Measurements from ENCODE around the gene SNX1.
"Not testable (repeated sequence)": the region's sequence is repeated elsewhere in the genome, so short reads cannot be mapped to it uniquely, and the experiment has no call there.

The SNX1 gene

GRCh38 chr15:64095795-64096667 is at the start of gene SNX1:
SNX1 (plus strand) TSS chr15:64095982; CDS start chr15:64096014, 32 bp downstream.
- peak; percentile 95 to 98 for DNase-seq

DNA sequence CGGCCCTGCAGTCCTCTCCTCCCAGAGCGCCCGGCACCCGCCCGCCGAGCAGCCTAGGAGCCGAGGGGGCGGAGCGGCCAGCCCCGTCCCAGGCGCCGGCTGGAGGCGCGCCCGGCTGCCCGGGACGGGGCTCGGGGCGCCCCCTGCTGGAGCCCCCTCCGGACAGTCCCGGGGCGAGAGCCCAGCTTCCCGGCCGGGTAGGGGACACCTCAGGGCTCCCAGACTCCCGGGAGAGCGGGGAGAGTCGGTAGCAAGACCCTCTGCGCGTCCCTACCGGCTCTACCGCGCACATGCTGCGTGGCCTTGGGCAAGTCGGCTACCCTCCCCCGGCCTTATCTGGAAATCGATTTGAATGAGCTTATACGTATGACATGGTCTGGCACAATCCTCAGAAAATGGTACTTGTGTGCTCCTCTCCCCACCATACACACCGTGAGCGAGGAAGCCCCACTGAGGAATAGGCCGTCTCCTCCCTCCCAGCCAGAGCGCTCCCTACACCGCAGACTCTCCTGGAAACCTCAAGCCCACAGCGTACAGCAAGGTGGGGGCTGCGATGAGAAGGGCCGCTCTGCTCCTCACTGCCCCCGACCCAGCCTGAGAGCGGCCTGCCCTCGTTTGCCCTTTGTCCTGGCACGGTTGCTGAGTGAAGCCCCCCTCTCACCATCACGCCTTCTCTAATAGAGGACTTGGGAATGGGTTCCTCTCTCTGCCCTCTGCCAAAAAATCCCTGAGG is 49.2 kb upstream of the SNX1 start, which contains the start of gene DAPK2:
TSS of gene DAPK2 (minus strand) at position 65 of the 733 bp plus-strand sequence. CDS start 6,224 bp downstream, outside the sequence.
- peak; percentile 60 to 68 for DNase-seq

DNA sequence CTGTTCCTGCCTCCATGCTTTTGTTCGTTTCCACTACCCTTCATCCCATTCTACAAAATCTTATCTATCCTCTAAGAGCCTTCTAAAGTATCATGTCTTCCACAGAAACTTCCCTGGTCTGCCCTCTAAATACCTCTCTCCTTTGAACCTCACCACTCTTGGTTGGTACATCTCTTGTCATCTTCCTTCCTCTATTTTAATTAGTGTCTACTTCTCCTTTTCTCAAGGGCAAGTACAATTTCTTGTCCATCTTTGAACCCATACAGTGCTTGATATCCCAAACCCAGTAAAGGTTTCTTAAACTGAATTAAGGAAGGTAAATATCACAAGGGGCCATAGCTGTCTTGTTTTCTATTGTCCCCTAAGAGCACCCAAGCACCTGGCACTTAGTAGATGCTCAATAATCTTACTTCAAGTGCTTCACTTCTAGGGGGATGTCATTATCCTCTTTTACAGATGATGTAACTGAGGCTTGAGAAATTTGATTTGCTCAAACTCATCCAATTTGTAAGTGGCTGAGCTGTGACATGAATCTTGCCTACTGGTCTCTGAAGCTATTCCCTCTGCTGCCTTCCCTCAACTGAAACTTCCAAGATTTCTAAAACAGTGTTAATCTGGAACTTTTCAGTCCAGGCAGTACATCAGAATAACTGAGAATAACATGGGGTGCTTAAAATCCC is 46.9 kb upstream of the SNX1 start:
- DNase-seq: no peak

DNA sequence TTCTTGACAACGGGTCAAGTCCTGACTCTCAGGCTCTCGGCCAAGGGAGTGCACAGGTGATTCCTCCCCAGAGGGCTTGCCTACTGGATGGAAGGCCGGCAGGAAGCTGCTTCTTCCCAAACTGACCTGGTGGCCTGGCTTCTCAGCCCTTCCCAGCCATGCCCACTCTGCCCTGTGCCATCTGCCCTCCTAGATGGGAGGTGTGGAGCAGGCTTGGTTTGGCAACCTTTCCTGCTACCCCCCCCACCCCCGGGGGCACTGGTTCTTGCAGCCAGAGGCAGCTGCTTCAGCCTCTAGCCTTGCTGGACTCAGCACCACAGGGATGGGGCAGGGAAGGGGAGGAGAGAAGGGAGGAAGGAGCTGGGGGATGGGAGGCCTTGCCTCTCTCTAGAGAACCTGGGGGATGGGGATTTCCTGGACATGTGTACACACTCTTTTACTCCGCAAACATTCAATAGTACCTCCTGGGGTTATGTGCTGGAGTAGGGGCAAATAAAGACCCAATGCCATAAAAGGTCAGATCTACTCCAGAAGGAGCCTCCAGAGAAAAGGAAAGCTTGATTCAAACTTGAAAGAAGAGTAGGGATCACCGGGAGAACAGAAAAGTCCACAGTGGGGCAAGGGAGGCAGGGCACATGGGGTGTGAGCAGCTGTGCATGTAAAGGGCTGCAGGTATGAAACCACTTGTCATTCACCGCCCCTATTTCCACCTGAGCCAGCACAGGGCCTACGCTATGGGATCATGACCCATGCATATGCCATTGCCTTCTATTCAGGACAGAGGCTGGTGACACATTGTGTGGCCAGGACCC is 45.3 kb upstream of the SNX1 start:
- no peak for DNase-seq

DNA sequence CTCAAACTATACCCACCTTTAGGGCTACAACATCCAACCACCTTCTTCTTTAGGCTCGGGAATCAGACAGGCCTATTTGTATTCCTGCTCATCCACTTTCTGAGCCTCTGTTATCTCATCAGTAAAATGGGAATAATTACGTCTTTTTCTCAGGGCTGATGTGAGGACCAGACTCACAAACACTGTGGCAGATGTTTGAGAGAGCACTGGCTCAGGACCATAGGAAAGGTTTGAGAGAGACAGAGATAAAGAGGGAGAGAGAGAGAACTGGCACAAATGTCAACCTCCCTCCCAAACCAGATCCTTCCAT is 44.7 kb upstream of the SNX1 start:
- DNase-seq: no peak

GRCh38 chr15:64051407-64052259 is 44.1 kb upstream of the SNX1 start:
- no peak for DNase-seq

DNA sequence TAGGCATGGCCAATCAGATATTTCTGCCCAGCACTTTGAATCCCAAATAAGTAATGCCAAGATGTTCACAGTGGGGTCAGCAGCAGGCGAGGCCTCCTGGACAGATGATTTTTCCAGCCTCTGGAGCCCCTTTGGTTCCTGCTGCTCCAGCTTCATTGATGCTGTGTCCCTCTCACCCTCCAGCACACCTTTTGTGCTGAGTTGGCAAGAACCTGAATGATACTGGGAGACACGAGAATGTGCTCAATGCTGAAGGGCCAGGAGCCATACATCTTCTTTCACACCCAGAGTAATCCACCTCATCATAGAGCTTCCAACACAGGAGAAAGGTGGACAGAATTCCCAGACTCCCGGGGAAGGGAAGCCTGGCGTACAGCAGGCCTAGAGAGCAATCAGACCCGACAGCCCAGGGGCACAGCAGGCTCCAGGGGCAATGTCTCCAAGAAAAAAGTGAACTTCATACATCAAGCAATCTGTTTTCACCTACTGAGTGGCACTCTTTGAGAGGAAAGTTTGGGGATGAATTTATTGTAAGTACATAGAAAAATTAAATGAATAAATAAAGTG is 42.8 kb upstream of the SNX1 start:
- no peak for DNase-seq

DNA sequence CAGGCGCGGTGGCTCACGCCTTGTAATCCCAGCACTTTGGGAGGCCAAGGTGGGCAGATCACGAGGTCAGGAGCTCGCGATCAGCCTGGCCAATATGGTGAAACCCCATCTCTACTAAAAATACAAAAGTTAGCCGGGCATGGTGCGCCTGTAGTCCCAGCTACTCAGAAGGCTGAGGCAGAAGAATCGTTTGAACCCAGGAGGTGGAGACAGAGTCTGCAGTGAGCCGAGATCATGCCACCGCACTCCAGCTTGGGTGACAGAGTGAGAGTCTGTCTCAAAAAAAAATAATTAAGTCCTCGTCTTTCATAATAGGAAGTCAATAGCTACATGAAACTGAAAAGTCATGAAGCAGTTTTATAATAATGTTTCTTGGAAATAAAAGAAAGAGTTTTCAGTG is 42.1 kb upstream of the SNX1 start:
- not testable (repeated sequence) for DNase-seq

GRCh38 chr15:64058279-64058678 is 37.5 kb upstream of the SNX1 start:
- no peak for DNase-seq

DNA sequence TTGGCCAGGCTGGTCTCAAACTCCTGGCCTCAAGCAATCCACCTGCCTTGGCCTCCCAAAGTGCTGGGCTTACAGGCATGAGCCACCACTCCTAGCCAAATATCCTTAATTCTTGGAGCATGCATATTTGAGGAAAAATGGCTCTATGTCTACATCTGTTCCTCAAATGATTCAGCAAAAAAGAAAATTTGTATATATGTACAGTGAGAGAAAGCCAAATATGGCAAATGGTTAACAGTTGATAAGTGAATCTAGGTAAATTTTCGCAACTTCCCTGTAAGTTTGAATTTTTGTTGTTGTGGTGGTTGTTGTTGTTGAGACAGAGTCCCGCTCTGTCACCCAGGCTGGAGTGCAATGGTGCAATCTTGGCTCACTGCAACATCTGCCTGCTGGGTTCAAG is 36.7 kb upstream of the SNX1 start:
- DNase-seq: not testable (repeated sequence)

GRCh38 chr15:64060716-64061115 is 35.1 kb upstream of the SNX1 start:
- DNase-seq: no peak

GRCh38 chr15:64066451-64066850 is 29.3 kb upstream of the SNX1 start:
- no peak for DNase-seq

- peak; percentile 67 to 76 for DNase-seq
These were observed 28.2 kb upstream of the SNX1 start for GRCh38 chr15:64067564-64068030.

DNA sequence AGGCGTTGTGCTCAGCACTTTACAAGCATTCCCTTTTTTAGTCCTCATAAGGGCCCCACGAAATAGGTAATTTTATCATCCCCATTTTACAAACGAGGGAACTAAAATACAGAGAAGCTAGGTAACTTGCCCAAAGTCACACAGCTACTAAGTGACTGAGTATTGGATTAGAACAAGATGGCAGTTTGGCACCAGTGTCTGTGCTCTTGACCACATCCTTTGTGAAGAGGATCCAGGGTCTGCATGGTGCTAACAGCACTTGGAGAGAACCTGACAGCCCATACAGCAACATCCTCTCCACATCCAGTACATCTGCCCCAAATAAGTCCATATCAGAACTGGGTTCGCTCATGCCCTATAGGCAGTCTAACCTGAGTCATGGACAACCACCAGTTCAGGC is 27.6 kb upstream of the SNX1 start:
- DNase-seq: no peak

GRCh38 chr15:64070106-64070505 is 25.7 kb upstream of the SNX1 start:
- no peak for DNase-seq

- DNase-seq: no peak
These were observed 24.6 kb upstream of the SNX1 start for GRCh38 chr15:64070965-64071851.

- DNase-seq: no peak
These were observed 23.6 kb upstream of the SNX1 start for GRCh38 chr15:64071931-64072765.

DNA sequence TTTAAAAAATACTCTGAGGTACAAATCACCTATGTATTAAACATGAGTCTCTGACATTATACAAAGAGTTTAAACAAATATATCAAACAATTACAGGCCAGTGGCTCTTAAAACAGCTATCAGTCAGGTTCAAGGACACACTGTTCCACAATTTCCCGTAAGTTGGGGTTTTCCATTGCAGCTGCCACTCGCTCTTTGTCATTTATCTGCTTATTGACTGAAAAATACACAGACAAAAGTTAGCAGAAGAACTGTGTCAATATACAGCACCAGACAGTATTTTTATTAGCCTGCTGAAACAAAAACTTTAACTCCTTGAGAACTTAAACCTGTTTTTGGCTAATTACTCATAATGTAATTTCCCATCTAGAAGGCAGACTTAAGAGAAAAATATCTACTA is 23.0 kb upstream of the SNX1 start:
- DNase-seq: no peak

GRCh38 chr15:64073496-64073895 is 22.3 kb upstream of the SNX1 start:
- not testable (repeated sequence) for DNase-seq

Data from CD4-positive, alpha-beta T cell treated with Interleukin-1 beta for 1 hour (primary cell).